GM06990 (cell line): Measurements from ENCODE around the gene VEGFC.

Experiments used
- DNase-seq: peaks from one replicate; pipeline ENCODE4 v3.0.0-alpha.2; 2011; ENCODE audit not compliant: insufficient read length; ENCODE audit errors: extremely low read depth
- H3K27me3 ChIP-seq: replicated peaks from 2 replicates; pipeline ENCODE4 v1.6.0; 2011; ENCODE audit warnings: low read length; ENCODE audit not compliant: control insufficient read depth, insufficient read depth
- H3K36me3 ChIP-seq: 2 replicates; pipeline ENCODE4 v1.5.1; 2011; ENCODE audit warnings: low read length; ENCODE audit not compliant: control insufficient read depth, insufficient read depth
- H3K4me3 ChIP-seq: replicated peaks from 2 replicates; pipeline ENCODE4 v1.5.1; 2011; ENCODE audit warnings: low read depth, mild to moderate bottlenecking, control low read depth, low read length
- TF ChIP-seq, protein P1 (sequence below): IDR thresholded peaks from 2 replicates; pipeline ENCODE4 v1.5.1; 2011; ENCODE audit warnings: low read length, control low read depth, mild to moderate bottlenecking, inconsistent platforms; ENCODE audit not compliant: insufficient read depth, poor library complexity, severe bottlenecking

VEGFC gene

DNA sequence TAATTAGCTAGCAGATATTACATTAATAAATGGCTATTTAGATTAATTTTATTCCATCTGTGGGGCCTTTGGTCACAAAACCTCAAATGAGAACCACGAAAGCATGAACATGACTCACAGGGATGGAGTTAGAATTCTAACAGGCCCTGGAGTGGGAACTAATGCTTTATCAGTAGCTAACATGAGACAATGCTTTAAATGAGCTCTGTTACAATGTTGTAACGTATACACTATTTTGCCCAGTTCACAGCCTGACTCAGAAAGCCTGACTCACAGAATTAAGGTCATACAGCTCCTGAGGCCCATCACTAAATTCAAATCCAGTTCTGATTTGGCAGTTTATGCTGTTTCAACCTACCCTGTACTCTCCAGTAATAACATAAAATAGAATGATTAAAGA is 23.2 kb downstream of the VEGFC start:
- Histone ChIP-seq H3K4me3 (no peak overlapping the region), H3K27me3 (no peaks in the 10 kb centered on the region), H3K36me3 (no peaks in the 10 kb centered on the region)
- TF ChIP-seq, protein P1, sequence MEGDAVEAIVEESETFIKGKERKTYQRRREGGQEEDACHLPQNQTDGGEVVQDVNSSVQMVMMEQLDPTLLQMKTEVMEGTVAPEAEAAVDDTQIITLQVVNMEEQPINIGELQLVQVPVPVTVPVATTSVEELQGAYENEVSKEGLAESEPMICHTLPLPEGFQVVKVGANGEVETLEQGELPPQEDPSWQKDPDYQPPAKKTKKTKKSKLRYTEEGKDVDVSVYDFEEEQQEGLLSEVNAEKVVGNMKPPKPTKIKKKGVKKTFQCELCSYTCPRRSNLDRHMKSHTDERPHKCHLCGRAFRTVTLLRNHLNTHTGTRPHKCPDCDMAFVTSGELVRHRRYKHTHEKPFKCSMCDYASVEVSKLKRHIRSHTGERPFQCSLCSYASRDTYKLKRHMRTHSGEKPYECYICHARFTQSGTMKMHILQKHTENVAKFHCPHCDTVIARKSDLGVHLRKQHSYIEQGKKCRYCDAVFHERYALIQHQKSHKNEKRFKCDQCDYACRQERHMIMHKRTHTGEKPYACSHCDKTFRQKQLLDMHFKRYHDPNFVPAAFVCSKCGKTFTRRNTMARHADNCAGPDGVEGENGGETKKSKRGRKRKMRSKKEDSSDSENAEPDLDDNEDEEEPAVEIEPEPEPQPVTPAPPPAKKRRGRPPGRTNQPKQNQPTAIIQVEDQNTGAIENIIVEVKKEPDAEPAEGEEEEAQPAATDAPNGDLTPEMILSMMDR, result no peak
- no peak for DNase-seq

DNA sequence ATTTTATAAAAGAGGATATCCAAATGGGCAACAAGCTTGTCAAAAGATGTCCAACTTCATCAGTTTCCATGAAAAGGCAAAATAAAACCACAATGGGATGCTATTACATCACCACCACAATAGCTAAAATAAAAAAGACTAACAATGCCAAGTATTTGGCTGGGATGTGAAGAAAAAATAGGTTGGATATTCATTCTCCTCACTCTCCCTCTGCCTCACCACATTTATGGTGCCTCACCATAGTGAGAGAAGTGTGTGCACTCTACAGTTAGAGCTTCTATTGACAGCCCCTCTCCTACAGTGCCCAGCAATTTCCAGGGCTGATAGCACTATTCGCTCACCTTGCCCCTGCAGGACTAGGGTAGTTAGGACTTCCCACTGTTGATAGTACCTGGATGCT is 25.5 kb downstream of the VEGFC start:
- TF ChIP-seq, protein P1, result no peak
- DNase-seq, result no peak

DNA sequence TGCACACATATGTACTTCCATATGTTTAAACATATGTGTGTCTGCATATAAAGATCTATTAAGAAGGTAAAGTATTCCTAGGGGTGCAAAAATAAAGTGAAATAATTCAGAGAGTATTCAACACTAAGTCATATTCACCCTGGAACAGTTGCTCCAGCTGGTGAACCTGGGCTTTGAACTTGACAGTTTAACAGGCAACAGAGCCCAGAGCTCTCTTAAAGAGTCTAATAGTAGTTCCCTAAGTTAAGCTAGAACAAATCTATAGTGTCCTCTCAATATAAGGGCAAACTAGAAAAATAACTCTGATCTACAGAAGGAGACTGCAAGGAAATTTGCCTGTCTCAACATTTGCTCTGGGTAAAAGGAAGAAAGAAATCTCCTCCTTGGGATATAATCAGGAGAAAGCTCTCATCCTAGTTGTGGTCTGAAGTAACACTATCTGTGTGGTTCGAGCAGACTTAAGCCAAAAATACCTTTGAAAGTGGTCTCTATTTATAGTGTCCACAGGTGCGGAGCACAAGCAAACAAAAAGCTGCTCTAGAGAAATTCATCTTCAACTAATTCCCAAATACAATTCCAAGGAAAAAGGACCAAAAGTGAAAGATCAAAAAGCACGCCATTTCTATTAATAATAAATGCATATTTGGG is 29.9 kb downstream of the VEGFC start:
- H3K27me3 ChIP-seq, result no peaks in the 10 kb centered on the region
- H3K36me3 ChIP-seq, result no peaks in the 10 kb centered on the region
- TF ChIP-seq, protein P1, result no peak
- no peak for DNase-seq
- H3K4me3 ChIP-seq, result no peak overlapping the region

More for the DNA sequence above, 25.5 kb downstream of the VEGFC start:
- H3K27me3 ChIP-seq, result no peaks in the 10 kb centered on the region
- H3K36me3 ChIP-seq, result no peaks in the 10 kb centered on the region
- no peak overlapping the region for H3K4me3 ChIP-seq

DNA sequence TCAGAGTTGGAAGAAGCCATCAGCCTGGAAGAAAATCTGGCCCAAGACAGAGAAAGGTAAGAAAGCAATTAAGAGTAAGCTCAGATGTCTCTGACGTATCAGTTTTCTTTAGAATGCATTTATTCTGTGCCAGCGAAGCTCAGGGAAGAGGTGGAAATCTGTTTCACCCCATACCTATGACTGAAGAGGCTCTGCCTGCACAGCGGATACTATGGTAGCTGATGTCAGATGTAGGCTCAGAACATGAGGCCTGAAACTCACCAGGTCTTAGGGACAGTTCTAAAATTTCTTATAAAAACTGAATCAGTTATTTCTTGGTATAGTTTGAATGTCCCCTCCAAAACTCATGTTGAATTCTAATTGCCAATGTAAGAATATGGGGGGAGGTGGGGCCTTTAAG is 30.9 kb downstream of the VEGFC start:
- TF ChIP-seq, protein P1, result no peak
- H3K36me3 ChIP-seq, result no peaks in the 10 kb centered on the region

DNA sequence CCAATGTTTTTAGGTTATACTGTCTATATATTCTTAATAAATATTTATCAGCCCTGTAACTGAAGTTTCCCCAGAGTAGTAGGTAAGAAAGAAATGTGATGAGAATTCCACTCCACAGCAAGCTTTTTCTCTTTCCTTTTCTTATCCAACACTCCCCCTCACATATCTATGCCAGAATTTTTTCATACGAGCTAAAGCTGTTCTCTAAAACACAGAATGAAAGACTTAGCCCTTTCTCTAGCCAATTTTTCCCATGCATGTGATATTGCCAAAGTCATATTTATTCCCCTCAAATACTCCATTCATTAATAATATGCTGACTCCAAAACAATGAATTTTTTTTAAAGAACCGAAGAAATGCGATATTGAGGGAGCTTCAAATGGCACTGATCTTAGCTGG is 32.3 kb downstream of the VEGFC start:
- Histone ChIP-seq H3K27me3 (no peaks in the 10 kb centered on the region), H3K36me3 (no peaks in the 10 kb centered on the region), H3K4me3 (no peak overlapping the region)
- TF ChIP-seq, protein P1, result no peak
- no peak for DNase-seq

More for the DNA sequence above, 30.9 kb downstream of the VEGFC start:
- no peak for DNase-seq
- Histone ChIP-seq H3K4me3 (no peak overlapping the region), H3K27me3 (no peaks in the 10 kb centered on the region)

DNA sequence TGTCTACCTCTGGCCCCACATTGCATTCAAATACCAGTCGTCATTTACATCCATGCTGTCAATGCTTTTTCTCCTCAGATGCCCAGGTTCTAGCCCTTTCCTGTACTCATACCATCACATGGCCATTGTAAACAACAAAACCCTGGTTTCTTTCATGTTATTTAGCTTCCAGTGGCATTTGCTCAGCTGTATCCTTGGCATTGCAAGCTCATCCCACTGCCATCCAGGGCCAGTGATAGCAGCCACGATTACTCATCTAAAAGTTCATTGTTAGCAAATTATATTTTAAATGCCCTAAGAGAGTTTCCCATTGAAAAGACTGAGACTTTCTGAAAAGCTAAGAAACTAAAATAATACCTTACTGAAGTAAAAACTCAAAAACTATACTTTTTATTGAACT is 34.0 kb downstream of the VEGFC start:
- Histone ChIP-seq H3K27me3 (no peaks in the 10 kb centered on the region), H3K4me3 (no peak overlapping the region), H3K36me3 (no peaks in the 10 kb centered on the region)
- DNase-seq, result no peak
- TF ChIP-seq, protein P1, result no peak
